ENCODE data around the gene TXNL4B. TPM values are rescaled to one million over a fixed set of nuclear protein-coding genes. Genes with fewer than 3 reads are reported as not detected.
A peak's percentile ranks its signal among the peaks of the same experiment; 100 is the strongest.

Gene TXNL4B
- total RNA-seq, 1 donor from 2014 or later = 7.7 TPM

DNA sequence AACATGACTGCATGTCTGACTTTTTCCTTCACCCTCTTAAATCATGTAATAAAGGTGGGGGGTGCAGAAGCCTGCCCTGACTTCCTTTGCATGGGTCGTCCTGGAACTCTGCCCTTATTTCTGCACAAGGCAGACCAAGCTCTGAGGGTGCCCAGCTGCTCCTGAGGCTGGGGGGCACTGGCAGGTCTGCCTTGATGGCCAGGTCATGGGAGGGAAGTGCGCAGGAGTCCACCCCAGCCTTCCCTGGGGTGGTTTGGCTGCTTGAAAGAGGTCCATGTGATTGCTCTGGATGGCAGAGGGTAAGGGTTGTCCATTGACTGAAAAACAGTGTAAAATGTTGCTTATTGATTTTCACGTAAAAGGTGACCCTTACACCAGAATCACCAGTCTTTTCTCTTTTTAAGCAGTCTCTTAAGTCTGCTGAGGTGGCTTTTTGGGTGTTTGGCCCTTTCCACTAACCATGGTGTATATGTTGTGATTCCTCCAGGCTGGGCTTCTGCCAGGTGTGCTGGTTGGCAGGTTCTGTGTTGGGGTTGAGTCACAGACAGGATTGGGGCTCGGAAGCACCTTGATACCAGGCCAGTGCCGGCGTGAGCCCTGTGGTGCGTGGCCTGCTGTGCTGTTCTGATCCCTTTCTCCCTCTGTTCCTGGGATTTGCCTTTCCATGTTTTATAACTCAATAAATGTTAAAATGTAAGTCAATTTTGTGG, 19.6 kb upstream of the TXNL4B start:
- DNase-seq (ENCODE audit: low spot score) = no peak

DNA sequence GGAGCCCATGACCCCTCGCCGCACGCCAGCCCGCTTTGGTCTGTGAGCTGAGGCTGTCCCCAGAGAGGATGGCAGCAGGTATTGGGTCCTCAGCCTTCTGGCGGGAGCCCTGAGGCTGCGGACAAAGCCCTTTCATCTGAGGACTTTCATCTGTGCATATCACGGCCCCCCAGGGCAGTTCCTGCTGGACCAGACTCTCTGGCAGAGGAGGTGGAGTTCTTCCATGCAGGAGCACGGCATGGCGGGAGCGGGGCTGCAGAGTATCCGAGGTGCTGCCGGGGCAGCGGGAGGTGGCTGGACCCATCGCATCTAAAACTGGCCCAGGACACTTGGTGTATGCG, 19.0 kb upstream of the TXNL4B start:
- DNase-seq (ENCODE audit: low spot score) = no peak

DNA sequence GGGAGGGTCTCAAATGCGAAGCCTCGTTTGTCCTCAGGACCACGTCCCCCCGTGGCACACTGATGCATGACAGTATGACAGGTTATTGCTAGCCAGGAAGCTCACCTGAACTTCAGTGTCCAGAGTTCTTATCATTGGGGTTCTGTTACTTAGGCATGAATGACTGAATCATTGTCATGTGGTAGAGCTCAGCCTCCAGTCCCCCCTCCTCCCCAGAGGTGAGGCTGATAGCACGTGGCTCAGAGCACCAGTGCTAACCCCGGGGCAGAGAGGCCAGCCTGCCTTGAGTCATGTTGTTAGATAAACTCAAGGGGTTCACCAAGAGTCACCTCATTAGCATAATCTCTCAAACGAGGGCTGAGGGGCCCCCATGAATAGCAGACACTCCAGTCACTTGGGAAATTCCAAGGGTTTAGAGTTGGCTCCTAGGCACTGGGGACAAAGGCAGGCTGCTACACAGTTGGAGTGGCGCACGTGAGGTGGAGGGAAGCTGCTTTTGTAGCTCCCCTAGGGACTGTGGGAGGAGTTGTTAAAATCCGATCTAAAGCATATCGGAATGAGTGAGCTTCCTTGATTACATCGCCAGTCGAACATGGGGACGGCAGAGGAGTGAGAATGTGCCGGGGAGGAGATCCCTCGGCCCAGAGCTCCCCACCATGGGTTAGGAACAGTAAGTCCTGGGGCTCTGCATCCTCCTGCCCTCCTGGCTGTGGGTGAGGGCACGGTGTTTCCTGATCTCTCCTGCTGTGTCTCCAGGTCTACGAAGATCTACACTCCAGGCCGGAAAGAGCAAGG, 18.4 kb upstream of the TXNL4B start:
- DNase-seq (ENCODE audit: low spot score) = no peak

DNA sequence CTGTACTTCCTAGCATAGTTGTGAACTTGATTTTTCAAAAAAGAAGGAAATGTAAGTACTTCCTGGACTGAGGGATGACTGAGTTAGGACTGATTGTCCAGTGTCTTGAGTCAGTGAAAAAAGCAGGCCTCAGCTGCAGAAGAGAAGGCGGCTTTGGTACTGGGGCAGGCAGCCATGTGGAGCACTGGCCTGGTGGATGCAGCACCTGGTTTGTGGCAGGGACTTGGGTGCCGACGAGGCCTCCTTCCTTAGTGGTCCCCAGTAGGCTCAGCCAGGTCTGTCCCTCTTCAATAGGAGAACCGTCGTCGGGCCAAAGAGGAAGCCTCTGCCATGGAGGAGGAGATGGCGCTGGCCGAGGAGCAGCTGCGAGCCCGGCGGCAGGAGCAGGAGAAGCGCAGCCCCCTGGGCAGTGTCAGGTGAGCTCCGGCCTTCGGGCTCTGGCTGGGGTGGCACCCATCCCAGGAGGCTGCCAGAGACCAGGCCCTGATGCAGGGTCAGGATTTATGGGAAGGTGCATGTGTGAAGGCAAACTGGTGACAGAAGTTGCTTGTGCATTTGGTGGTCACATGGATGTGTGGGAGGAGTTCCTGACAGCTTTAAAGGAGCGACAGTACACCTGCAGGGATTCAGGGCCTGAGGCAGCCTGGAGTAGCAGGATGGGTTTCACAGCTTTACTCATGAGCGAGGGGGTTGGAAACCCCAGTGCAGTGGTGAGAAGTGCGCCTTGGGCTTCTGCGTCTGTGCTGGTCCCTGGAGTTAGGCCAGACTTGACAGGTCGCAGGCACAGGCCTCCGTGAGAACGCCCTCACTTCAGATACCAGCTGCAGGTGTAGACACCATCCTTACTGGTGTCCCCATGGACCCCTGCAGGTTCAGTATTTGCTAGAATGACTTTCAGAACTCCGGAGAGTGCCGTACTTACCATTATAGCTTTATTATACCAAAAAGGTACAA, 17.5 kb upstream of the TXNL4B start:
- DNase-seq (ENCODE audit: low spot score) = peak; percentile 89

DNA sequence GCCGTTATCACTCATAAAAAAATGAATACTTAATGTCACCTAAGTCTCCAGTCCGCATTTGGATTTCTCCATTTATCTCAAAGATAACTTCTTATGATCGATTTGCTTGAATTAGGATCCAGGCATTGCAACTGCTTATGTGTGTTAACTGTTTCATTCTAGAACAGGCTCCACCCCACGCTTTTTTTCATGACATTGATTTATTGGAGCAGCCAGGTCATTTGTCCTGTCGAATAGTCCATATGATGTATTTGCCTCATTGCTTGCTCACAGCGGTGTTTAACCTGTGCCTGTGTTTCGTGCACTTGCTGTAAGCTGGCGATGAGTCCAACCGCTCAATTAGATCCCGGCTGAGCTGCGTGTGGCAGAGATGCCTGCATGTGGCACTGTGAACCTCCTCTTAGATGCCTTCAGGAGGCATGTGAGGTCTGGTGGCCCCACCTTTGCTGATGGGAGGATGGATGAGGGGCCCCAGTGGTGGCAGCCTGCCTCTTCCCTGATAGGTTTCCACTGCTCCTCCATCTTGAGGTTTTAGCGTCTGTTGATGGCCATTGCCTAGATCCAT, 16.6 kb upstream of the TXNL4B start:
- DNase-seq (ENCODE audit: low spot score) = peak; percentile 86

DNA sequence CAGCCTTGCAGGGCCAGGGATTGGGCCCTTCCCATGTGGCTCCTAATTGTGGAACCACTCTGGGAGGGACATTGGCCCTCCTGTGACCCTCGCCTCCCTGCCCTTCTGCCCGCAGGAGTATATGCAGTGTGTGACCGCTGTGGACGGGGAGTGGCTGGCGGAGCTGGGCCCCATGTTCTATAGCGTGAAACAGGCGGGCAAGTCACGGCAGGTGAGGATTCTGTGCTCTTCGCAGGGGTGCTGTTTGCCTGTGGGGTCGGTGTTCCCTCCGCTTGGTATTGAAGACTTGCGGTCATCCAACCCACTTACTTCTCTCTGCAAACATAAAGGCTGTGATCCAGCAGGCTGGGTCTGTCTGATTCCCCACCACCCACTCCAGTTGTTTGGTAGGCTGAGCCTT, 15.9 kb upstream of the TXNL4B start:
- DNase-seq (ENCODE audit: low spot score) = no peak

DNA sequence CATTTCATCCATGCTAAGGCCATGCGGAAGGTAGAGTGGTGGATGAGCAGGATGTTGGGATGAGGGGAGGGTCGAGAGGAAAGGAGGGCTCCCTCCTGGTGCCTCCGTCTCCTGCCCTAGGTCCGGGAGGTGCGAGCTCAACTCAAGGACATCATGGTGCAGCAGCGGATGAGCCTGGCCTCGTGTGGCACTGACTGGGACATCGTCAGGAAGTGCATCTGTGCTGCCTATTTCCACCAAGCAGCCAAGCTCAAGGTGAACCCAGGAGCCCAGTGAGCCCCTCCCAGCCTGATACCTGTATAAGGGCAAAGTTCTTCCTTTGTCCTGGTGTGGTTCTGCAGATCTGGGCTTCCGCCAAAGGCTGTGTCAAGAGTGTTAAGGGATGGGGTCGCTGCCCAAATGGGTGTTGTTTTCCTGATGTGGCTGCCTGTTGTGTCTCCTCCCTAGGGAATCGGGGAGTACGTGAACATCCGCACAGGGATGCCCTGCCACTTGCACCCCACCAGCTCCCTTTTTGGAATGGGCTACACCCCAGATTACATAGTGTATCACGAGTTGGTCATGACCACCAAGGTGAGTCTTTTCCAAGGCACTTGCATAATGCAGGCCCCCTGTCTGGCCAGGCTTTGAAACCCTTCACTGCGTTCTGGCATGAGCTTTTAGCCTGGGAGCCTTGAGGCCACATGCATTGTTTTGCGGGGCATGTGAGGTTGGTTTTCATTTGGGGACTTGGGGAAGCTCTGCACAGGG, 15.1 kb upstream of the TXNL4B start:
- no peak for DNase-seq (ENCODE audit: low spot score)

DNA sequence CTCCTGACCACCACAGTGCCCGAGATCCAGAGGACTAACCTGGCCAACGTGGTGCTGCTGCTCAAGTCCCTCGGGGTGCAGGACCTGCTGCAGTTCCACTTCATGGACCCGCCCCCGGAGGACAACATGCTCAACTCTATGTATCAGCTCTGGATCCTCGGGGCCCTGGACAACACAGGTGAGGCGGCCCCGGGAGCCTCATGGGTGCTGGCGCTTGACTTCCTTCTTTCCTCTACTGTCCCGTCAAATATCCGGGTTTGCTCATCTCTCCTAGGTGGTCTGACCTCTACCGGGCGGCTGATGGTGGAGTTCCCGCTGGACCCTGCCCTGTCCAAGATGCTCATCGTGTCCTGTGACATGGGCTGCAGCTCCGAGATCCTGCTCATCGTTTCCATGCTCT, 14.0 kb upstream of the TXNL4B start:
- DNase-seq (ENCODE audit: low spot score) = peak; percentile 83

DNA sequence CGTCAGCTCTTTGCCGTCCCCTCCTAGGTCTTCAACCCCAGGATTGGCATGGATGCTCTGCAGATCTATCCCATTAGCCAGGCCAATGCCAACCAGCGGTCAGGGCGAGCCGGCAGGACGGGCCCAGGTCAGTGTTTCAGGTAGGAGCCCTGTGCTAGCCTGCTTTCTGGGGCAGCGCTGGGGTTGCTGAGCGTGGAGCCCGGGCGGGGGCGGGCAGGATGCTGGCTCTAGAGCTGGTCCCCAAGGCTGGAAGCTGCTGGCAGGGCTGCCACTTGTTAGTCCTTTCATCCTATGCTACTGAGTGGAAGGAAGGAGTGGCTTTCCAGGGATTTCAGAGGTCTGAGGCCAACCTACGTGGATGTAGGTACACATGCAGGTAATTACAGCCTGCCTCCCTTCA, 12.6 kb upstream of the TXNL4B start:
- DNase-seq (ENCODE audit: low spot score) = no peak

DNA sequence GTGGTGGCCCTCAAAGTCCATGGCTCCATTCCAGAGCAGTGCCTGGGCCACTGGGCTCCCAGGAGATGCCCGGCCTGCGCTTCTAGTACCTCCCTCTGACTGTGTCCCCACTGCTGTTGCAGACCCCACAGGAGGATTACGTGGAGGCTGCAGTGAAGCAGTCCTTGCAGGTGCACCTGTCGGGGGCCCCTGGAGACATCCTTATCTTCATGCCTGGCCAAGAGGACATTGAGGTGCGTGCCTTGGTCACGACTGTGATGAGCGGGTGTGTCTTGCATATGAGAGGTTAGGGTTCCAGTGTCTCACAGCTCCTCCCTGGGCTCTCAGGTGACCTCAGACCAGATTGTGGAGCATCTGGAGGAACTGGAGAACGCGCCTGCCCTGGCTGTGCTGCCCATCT, 11.5 kb upstream of the TXNL4B start:
- peak; percentile 64 for DNase-seq (ENCODE audit: low spot score)

DNA sequence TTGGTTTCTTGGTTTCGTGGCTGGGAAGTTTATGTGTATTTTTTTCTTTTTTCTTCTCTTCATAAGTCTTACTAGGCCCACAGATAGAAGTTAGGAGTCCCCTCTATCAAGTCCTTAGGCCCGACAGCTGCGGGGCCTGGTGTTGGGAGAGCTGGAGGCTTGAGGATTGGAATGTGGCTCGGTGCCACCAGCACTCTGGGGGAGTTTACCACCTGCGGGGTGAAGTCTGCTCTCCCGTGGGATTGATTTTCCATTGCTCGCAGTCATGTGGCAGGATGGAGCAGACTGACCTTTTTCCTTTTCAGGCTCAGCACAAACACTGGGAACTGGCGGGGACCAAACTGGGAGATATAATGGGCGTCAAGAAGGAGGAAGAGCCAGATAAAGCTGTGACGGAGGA, 7.8 kb upstream of the TXNL4B start:
- no peak for DNase-seq (ENCODE audit: low spot score)

DNA sequence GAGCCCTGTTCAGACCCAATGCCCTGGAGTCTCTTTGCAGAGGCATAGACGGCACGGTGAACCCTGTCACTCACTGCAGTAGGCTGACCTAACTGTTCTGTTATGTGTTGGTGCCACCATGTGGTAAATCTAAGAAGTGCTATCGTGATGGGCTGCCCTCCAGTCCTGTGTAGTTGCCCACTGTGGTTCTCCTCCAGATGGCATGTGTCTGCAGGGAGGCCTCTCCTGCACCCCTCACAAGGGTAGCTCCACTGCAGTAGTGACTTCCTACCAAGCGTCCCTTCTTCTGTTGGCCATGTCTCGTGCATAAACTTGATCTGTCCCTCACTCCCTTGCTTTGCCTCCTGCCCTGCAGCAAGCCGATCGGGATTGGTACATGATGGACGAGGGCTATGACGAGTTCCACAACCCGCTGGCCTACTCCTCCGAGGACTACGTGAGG, 6.0 kb upstream of the TXNL4B start:
- DNase-seq (ENCODE audit: low spot score) = no peak

DNA sequence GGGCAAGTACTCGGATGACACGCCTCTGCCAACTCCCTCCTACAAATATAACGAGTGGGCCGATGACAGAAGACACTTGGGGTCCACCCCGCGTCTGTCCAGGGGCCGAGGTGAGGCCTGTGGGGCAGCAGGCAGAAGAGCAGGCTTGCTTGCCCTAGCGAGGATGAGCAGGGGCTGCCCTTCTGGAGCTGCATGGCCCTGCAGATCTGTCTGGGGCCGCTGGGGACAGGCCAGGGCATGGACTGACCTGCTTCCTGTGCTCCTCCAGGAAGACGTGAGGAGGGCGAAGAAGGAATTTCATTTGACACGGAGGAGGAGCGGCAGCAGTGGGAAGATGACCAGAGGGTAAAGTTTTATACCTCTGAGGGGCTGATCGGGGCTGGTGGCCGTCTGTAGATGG, 5.5 kb upstream of the TXNL4B start:
- no peak for DNase-seq (ENCODE audit: low spot score)

DNA sequence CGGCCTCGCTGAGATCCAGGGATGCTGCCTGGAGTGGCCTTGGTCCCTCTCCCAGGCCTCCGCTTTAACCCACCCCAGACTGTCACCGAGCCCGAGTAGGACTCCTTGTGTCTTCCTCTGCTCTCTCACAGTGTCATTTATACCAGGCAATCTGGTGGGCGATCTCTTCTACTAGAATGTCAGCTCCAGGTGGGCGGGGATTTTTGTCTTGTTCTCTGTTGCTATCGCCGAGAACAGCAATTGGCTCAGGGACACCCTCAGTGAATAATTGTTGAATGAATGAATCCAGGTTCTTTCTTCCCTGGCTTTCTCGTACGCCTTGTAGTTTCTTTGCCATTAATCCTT, 818 bp upstream of the TXNL4B start:
- DNase-seq (ENCODE audit: low spot score) = no peak

DNA sequence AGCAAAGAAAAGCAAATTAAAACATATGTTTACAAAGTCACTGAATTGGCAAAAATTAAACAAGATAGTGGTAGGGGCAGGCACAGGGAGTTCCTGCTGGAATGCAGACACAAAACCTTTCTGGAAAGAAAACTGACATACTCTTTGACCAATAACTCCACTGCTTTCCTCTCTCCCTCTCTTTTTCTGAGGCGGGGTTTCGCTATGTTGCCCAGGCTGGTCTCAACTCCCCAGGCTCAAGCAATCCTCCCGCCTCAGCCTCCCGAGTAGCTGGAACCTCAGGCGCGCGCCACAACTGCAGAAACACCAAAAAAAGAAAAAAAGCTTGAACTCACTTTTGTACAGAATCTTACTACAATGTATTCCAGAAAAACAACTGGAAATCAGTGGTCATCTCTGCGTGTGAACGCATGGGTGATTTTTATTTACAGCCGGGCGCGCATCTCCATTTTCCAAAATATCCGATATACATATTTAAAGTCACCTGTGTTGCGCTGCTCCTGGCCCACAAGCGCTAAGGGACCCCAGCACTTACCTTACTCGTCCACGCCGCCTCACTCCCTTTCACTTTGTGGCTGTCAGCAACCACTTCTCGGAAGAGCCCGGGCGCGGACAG, 480 bp downstream of the TXNL4B start:
- DNase-seq (ENCODE audit: low spot score) = no peak

DNA sequence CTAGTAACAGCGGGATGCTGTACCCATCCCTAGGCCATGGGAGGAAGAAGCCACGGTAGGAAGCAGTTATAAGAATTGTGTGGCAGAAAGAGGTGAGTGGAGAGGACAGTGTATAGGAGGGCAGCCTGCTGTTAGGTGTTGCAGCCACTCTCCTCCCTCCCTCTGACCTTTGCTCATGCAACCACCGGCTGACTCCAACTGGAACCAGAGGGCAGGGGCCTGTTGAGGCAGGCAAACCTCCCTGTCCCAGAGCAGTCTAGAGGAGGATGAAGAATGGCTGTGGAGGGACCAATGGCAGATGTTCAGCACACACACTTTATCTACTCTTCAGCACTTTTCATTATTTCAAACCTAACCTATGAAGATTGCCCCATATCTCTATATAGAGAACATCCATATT, 2.2 kb downstream of the TXNL4B start:
- no peak for DNase-seq (ENCODE audit: low spot score)

DNA sequence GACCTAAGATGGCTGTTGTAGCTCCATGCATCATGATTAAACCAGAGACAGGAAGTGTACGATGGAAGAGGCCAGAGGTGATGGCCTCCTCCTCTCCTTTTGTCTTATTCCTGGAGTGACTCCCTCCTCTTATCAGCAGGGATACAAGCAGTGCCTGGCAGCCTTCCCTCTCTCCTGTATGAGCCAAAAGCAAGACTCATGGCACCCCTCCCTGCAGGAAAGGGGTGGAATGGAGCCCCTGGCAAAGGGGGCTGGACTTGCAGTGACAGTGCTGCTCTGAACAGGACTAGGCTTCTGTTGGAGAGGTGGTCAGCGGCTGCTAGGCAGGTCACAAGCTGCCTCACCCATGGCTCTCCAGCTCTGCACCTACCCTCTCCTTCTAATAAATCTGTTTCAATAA, 8.4 kb downstream of the TXNL4B start:
- no peak for DNase-seq (ENCODE audit: low spot score)

DNA sequence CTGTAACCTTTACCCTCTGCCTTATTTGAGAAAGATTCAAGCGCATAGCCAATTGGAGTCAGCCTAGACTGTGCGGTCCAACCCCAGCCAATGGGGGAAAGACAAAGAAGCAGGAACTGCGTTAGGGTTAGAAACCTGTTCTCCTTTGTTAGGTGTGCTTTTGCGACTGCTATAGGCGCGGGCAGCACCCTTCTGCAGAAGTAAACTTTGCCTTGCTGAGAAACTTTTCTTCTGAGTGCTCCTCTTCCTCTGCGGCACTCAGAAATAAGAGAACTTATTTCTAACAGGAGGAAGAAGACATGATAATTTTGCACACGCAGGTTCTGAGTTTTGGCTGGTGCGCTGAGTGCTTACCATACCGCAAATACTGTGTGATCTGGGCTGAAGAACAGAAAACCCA, 9.0 kb downstream of the TXNL4B start:
- no peak for DNase-seq (ENCODE audit: low spot score)

DNA sequence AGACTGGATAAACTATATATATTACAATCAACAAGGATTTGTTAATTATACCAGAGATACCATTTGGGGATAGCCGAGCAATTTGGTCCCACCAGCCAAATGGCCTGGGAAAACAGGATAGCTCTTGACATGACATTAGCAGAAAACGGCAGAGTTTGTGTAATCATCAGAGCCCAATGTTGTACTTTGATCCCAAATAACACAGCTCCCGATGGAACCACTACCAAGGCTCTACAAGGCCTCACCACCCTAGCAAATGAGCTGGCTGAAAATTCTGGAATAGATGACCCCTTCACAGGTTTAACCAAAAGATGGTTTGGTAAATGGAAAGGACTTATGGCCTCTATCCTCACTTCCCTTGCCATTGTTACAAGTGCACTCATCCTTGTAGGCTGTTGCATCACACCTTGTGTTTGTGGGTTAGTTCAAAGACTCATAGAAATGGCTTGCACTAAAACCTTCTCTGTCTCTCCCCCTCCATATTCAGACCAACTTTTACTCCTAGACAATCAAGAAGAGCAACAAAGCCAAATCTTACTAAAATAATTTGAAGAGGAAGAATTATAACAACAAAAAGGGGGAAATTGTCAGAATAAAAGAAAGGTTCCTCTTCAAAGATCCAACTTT, 9.5 kb downstream of the TXNL4B start:
- no peak for DNase-seq (ENCODE audit: low spot score)
